SK-N-SH treated with all-trans-retinoic acid at 6 μM for 48 hours (cell line): Measurements from ENCODE around the gene GOLGA8R.
"Not testable (repeated sequence)": the region's sequence is repeated elsewhere in the genome, so short reads cannot be mapped to it uniquely, and the experiment has no call there.

Experiments used
- ARNTL ChIP-seq: fragments of 450-650 bp; formaldehyde crosslinking; IDR thresholded peaks from 2 replicates; pipeline ENCODE4 v1.5.0; 2020; ENCODE audit warnings: low read depth, mild to moderate bottlenecking, moderate library complexity, borderline replicate concordance
- CSDC2 ChIP-seq: fragments of 250-450 bp; sonication (Bioruptor Pico); IDR thresholded peaks from 2 replicates; pipeline ENCODE4 v1.5.0; 2020; ENCODE audit warnings: mild to moderate bottlenecking, moderate library complexity
- OSR1 ChIP-seq: fragments of 250-450 bp; sonication (Bioruptor Pico); IDR thresholded peaks from 2 replicates; pipeline ENCODE4 v1.8.0; 2022; ENCODE audit warnings: moderate library complexity, mild to moderate bottlenecking, inconsistent platforms
- PATZ1 ChIP-seq: fragments of 250-450 bp; sonication (Bioruptor Pico); IDR thresholded peaks from 2 replicates; pipeline ENCODE4 v1.8.0; 2020; ENCODE audit warnings: mild to moderate bottlenecking, moderate library complexity, borderline replicate concordance
- POU6F1 ChIP-seq: fragments of 250-450 bp; sonication (Bioruptor Pico); IDR thresholded peaks from 2 replicates; pipeline ENCODE4 v1.8.0; 2021; ENCODE audit warnings: low read depth, mild to moderate bottlenecking, moderate library complexity, borderline replicate concordance
- PPARA ChIP-seq: fragments of 250-450 bp; sonication (Bioruptor Pico); IDR thresholded peaks from 2 replicates; pipeline ENCODE4 v1.5.0; 2020; ENCODE audit warnings: mild to moderate bottlenecking, borderline replicate concordance
- RARB ChIP-seq: fragments of 250-450 bp; sonication (Bioruptor Pico); IDR thresholded peaks from 2 replicates; pipeline ENCODE4 v1.8.0; 2021; ENCODE audit warnings: mild to moderate bottlenecking, moderate library complexity
- SNAI2 ChIP-seq: fragments of 250-450 bp; sonication (Bioruptor Pico); IDR thresholded peaks from 2 replicates; pipeline ENCODE4 v1.5.0; 2020; ENCODE audit warnings: mild to moderate bottlenecking, moderate library complexity
- TSHZ2 ChIP-seq: fragments of 250-450 bp; sonication (Bioruptor Pico); IDR thresholded peaks from 2 replicates; pipeline ENCODE4 v1.5.0; 2020; ENCODE audit warnings: mild to moderate bottlenecking, moderate library complexity
- ZFP3 ChIP-seq: fragments of 250-450 bp; sonication (Bioruptor Pico); IDR thresholded peaks from 2 replicates; pipeline ENCODE4 v1.5.0; 2020; ENCODE audit warnings: mild to moderate bottlenecking, moderate library complexity
- ZFP30 ChIP-seq: fragments of 450-650 bp; formaldehyde crosslinking; IDR thresholded peaks from 2 replicates; pipeline ENCODE4 v1.5.0; 2022; ENCODE audit warnings: mild to moderate bottlenecking, moderate library complexity

DNA sequence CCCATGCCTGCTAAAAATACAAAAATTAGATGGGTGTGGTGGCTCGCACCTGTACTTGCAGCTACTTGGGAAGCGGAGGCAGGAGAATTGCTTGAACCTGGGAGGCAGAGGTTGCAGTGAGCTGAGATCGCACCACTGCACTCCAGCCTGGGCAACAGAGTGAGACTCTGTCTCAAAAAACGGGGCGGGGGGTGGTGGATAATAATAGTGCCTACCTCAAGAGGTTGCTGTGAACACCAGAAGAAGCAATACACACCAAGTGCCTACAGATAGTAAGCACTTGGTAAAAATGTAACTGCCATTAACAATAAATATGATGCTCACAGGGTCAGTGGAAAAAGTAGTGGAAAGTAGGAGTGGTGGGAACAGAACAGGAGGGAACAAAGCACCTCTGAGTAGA, 21.8 kb upstream of the GOLGA8R start:
- not testable (repeated sequence) for TF ChIP-seq ARNTL (CRISPR knock-in tag); OSR1 (CRISPR knock-in tag); ZFP3; TSHZ2 (CRISPR knock-in tag); CSDC2 (CRISPR knock-in tag); PPARA; RARB (CRISPR knock-in tag); POU6F1 (CRISPR knock-in tag); SNAI2 (CRISPR knock-in tag); PATZ1 (CRISPR knock-in tag); ZFP30 (CRISPR knock-in tag)
